ENCODE data around the gene POLR1H.

Gene POLR1H

GRCh38 chr6:30103872-30104179, 42.8 kb downstream of the POLR1H start:
- Histone ChIP-seq H3K9me3 (ENCODE audit: control insufficient read depth, low read length) (no peaks in the 10 kb centered on the region), H3K27ac (ENCODE audit: insufficient read depth, low read depth, low read length, poor library complexity, severe bottlenecking) (no peak overlapping the region), H3K36me3 (ENCODE audit: control insufficient read depth, insufficient read depth, low read length) (no peaks in the 10 kb centered on the region), H3K27me3 (ENCODE audit: control insufficient read depth, insufficient read depth, low read length, poor library complexity, severe bottlenecking) (peaks cover 69% of the 10 kb centered on the region), H3K4me3 (ENCODE audit: insufficient read depth, low read depth, low read length) (no peak overlapping the region), H3K4me1 (ENCODE audit: control insufficient read depth, insufficient read depth, low read length) (no peaks in the 10 kb centered on the region)
- 57 to 61% methylated on average over 2 to 3 of the region's 3 CpGs for whole genome bisulfite sequencing, 2 experiments

GRCh38 chr6:30104661-30105060, 43.6 kb downstream of the POLR1H start:
- no peak overlapping the region for H3K4me3 ChIP-seq (ENCODE audit: insufficient read depth, low read depth, low read length)
- no peaks in the 10 kb centered on the region for H3K36me3 ChIP-seq (ENCODE audit: control insufficient read depth, insufficient read depth, low read length)
- H3K27me3 ChIP-seq (ENCODE audit: control insufficient read depth, insufficient read depth, low read length, poor library complexity, severe bottlenecking): peaks cover 66% of the 10 kb centered on the region
- no peaks in the 10 kb centered on the region for H3K9me3 ChIP-seq (ENCODE audit: control insufficient read depth, low read length)
- no peak overlapping the region for H3K27ac ChIP-seq (ENCODE audit: insufficient read depth, low read depth, low read length, poor library complexity, severe bottlenecking)
- H3K4me1 ChIP-seq (ENCODE audit: control insufficient read depth, insufficient read depth, low read length): no peaks in the 10 kb centered on the region
- WGBS, 2 experiments: 53 to 63% methylated on average over 2 of the region's 2 CpGs

GRCh38 chr6:30111266-30111856, 50.3 kb downstream of the POLR1H start:
- H3K27ac ChIP-seq (ENCODE audit: insufficient read depth, low read depth, low read length, poor library complexity, severe bottlenecking): no peak overlapping the region
- H3K36me3 ChIP-seq (ENCODE audit: control insufficient read depth, insufficient read depth, low read length): no peaks in the 10 kb centered on the region
- no peak overlapping the region for H3K4me3 ChIP-seq (ENCODE audit: insufficient read depth, low read depth, low read length)
- peaks cover 51% of the 10 kb centered on the region for H3K27me3 ChIP-seq (ENCODE audit: control insufficient read depth, insufficient read depth, low read length, poor library complexity, severe bottlenecking)
- H3K9me3 ChIP-seq (ENCODE audit: control insufficient read depth, low read length): no peaks in the 10 kb centered on the region
- H3K4me1 ChIP-seq (ENCODE audit: control insufficient read depth, insufficient read depth, low read length): no peaks in the 10 kb centered on the region
- 90 to 91% methylated on average over 27 of the region's 27 CpGs for WGBS, 2 experiments

GRCh38 chr6:30112402-30112994, 51.4 kb downstream of the POLR1H start:
- Histone ChIP-seq H3K27ac (ENCODE audit: insufficient read depth, low read depth, low read length, poor library complexity, severe bottlenecking) (no peak overlapping the region), H3K4me1 (ENCODE audit: control insufficient read depth, insufficient read depth, low read length) (no peaks in the 10 kb centered on the region), H3K36me3 (ENCODE audit: control insufficient read depth, insufficient read depth, low read length) (no peaks in the 10 kb centered on the region), H3K9me3 (ENCODE audit: control insufficient read depth, low read length) (no peaks in the 10 kb centered on the region), H3K4me3 (ENCODE audit: insufficient read depth, low read depth, low read length) (no peak overlapping the region), H3K27me3 (ENCODE audit: control insufficient read depth, insufficient read depth, low read length, poor library complexity, severe bottlenecking) (peaks cover 49% of the 10 kb centered on the region)
- 81 to 82% methylated on average over 10 of the region's 10 CpGs for WGBS, 2 experiments

- Histone ChIP-seq H3K27me3 (ENCODE audit: control insufficient read depth, insufficient read depth, low read length, poor library complexity, severe bottlenecking) (peaks cover 45% of the 10 kb centered on the region), H3K9me3 (ENCODE audit: control insufficient read depth, low read length) (no peaks in the 10 kb centered on the region), H3K4me3 (ENCODE audit: insufficient read depth, low read depth, low read length) (no peak within 1 kb of the TSS), H3K4me1 (ENCODE audit: control insufficient read depth, insufficient read depth, low read length) (no peaks in the 10 kb centered on the region), H3K36me3 (ENCODE audit: control insufficient read depth, insufficient read depth, low read length) (no peaks in the 10 kb centered on the region), H3K27ac (ENCODE audit: insufficient read depth, low read depth, low read length, poor library complexity, severe bottlenecking) (no peak within 1 kb of the TSS)
- 86 to 87% methylated on average over 3 of the region's 3 CpGs for WGBS, 2 experiments
Observed at GRCh38 chr6:30113003-30113759, 52.1 kb downstream of the POLR1H start, which contains the start of gene TRIM31. TRIM31 (minus strand) TSS chr6:30113090; CDS start chr6:30112805, 285 bp downstream.

- Histone ChIP-seq H3K4me1 (ENCODE audit: control insufficient read depth, insufficient read depth, low read length) (no peaks in the 10 kb centered on the region), H3K9me3 (ENCODE audit: control insufficient read depth, low read length) (no peaks in the 10 kb centered on the region), H3K4me3 (ENCODE audit: insufficient read depth, low read depth, low read length) (no peak overlapping the region), H3K27me3 (ENCODE audit: control insufficient read depth, insufficient read depth, low read length, poor library complexity, severe bottlenecking) (peaks cover 45% of the 10 kb centered on the region), H3K27ac (ENCODE audit: insufficient read depth, low read depth, low read length, poor library complexity, severe bottlenecking) (no peak overlapping the region), H3K36me3 (ENCODE audit: control insufficient read depth, insufficient read depth, low read length) (no peaks in the 10 kb centered on the region)
- WGBS, 2 experiments: 88% methylated on average over 1 of the region's 1 CpG; no CpG with 5 or more reads in 1 of the 2 experiments
Observed at GRCh38 chr6:30113841-30114240, 52.8 kb downstream of the POLR1H start.

Data from ectodermal cell (in vitro differentiated cells).